Measurements from ENCODE around the gene EPHA3.

Gene EPHA3

GRCh38 chr3:89107461-89108290, at the start of gene EPHA3:
TSS of gene EPHA3 (plus strand) at chr3:89107621. CDS start at chr3:89107749, 128 bp downstream.
- peak within 1 kb of the TSS; percentile 48 for H3K4me3 ChIP-seq (ENCODE audit: control insufficient read depth, low read depth, low read length)
- DNase-seq (ENCODE audit: low read depth) = peak; percentile 5
- no peak for TF ChIP-seq CTCF (IDR thresholded peaks at IDR 0.05; ENCODE audit: control insufficient read depth, insufficient read depth, low read depth, low read length, missing control alignments)

GRCh38 chr3:89058371-89058770, 49.0 kb upstream of the EPHA3 start:
- no peak for TF ChIP-seq CTCF (IDR thresholded peaks at IDR 0.05; ENCODE audit: control insufficient read depth, insufficient read depth, low read depth, low read length, missing control alignments)
- no peak overlapping the region for H3K4me3 ChIP-seq (ENCODE audit: control insufficient read depth, low read depth, low read length)
- no peak for DNase-seq (ENCODE audit: low read depth)

- TF ChIP-seq CTCF (IDR thresholded peaks at IDR 0.05; ENCODE audit: control insufficient read depth, insufficient read depth, low read depth, low read length, missing control alignments) = no peak
- DNase-seq (ENCODE audit: low read depth) = peak; percentile 45
- no peak overlapping the region for H3K4me3 ChIP-seq (ENCODE audit: control insufficient read depth, low read depth, low read length)
These were observed 48.1 kb upstream of the EPHA3 start for GRCh38 chr3:89059211-89059925.

GRCh38 chr3:89061259-89061658, 46.2 kb upstream of the EPHA3 start:
- no peak for DNase-seq (ENCODE audit: low read depth)
- H3K4me3 ChIP-seq (ENCODE audit: control insufficient read depth, low read depth, low read length) = no peak overlapping the region
- no peak for TF ChIP-seq CTCF (IDR thresholded peaks at IDR 0.05; ENCODE audit: control insufficient read depth, insufficient read depth, low read depth, low read length, missing control alignments)

- no peak for DNase-seq (ENCODE audit: low read depth)
- TF ChIP-seq CTCF (IDR thresholded peaks at IDR 0.05; ENCODE audit: control insufficient read depth, insufficient read depth, low read depth, low read length, missing control alignments) = no peak
- no peak overlapping the region for H3K4me3 ChIP-seq (ENCODE audit: control insufficient read depth, low read depth, low read length)
These were observed 39.7 kb upstream of the EPHA3 start for GRCh38 chr3:89067736-89068135.

GRCh38 chr3:89072642-89073041, 34.8 kb upstream of the EPHA3 start:
- no peak for DNase-seq (ENCODE audit: low read depth)
- no peak for TF ChIP-seq CTCF (IDR thresholded peaks at IDR 0.05; ENCODE audit: control insufficient read depth, insufficient read depth, low read depth, low read length, missing control alignments)
- H3K4me3 ChIP-seq (ENCODE audit: control insufficient read depth, low read depth, low read length) = no peak overlapping the region
